ENCODE data around the gene MVB12B. TPM values are rescaled to one million over a fixed set of nuclear protein-coding genes. Genes with fewer than 3 reads are reported as not detected.

Gene MVB12B
- total RNA-seq, 1 experiment from 2014 or later, result 5.8 TPM

DNA sequence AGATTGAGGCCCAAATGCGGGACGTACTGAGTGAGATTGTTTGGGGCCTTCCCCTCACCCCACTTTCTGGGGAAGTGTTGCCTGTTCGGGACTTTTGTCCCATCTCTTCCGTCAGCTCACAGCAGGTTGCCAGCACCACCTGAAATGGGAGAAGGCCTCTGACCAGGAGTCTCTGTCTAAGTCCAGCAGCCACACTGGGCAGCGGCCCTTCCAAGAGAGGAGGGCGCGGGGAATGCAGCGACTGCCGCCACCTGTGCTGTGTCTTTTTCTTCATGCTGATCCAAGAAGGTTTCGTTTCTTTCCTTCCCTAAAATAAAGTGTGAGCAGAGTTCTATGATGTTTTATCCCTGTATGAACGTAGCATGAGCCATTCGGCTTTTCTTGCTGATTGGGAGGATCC lies 152.9 kb downstream of the MVB12B start:
- TF ChIP-seq, protein P1, sequence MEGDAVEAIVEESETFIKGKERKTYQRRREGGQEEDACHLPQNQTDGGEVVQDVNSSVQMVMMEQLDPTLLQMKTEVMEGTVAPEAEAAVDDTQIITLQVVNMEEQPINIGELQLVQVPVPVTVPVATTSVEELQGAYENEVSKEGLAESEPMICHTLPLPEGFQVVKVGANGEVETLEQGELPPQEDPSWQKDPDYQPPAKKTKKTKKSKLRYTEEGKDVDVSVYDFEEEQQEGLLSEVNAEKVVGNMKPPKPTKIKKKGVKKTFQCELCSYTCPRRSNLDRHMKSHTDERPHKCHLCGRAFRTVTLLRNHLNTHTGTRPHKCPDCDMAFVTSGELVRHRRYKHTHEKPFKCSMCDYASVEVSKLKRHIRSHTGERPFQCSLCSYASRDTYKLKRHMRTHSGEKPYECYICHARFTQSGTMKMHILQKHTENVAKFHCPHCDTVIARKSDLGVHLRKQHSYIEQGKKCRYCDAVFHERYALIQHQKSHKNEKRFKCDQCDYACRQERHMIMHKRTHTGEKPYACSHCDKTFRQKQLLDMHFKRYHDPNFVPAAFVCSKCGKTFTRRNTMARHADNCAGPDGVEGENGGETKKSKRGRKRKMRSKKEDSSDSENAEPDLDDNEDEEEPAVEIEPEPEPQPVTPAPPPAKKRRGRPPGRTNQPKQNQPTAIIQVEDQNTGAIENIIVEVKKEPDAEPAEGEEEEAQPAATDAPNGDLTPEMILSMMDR (conservative IDR thresholded peaks at IDR 0.05), result no peak
- no peak overlapping the region for H2AK5ac ChIP-seq (ENCODE audit: insufficient read length, low read length)
- Mint-ChIP-seq H3K27me3 (ENCODE audit: low read depth) (peaks cover 10% of the 10 kb centered on the region), H3K36me3 (ENCODE audit: insufficient read depth in 1 of 3, low read depth in 3 of 3) (peaks cover 0 to 6% (median 0%) of the 10 kb centered on the region in 3 experiments; a peak in 3 of 7 replicates), H3K4me3 (no peak overlapping the region), H3K4me1 (peaks cover 7 to 11% of the 10 kb centered on the region in 2 experiments; a peak in 3 of 4 replicates), H3K27ac (no peak overlapping the region), H3K9me3 (peaks cover 0 to 2% of the 10 kb centered on the region in 2 experiments; a peak in 1 of 5 replicates)
- no peak overlapping the region for H3K23ac ChIP-seq (ENCODE audit: insufficient read length, low read depth, low read length)
- H3K9me3 ChIP-seq (ENCODE audit: control insufficient read depth, low read depth, low read length), result no peaks in the 10 kb centered on the region
- no peak overlapping the region for H3K56ac ChIP-seq (ENCODE audit: insufficient read length, low read depth, low read length)
- no peaks in the 10 kb centered on the region for H3K23me2 ChIP-seq (ENCODE audit: insufficient read length, low read depth, low read length, poor library complexity, severe bottlenecking)
- no peak overlapping the region for H2BK12ac ChIP-seq (ENCODE audit: insufficient read length, low read depth, low read length)
- no peak overlapping the region for H3K9ac ChIP-seq (ENCODE audit: extremely low read depth, insufficient read length, low read length)
- no peak overlapping the region for H4K91ac ChIP-seq (ENCODE audit: insufficient read length, low read depth, low read length)
- H3K4ac ChIP-seq (ENCODE audit: low read depth, low read length), result no peak overlapping the region
- no peak overlapping the region for H4K8ac ChIP-seq (replicated peaks; ENCODE audit: insufficient read length, low read depth, low read length)
- DNase-seq, result no peak
- no peaks in the 10 kb centered on the region for H4K20me1 ChIP-seq (ENCODE audit: control insufficient read depth, insufficient read depth, insufficient read length)
- H2BK20ac ChIP-seq (ENCODE audit: low read depth, low read length, poor library complexity, severe bottlenecking), result no peak overlapping the region
- no peak overlapping the region for H2BK5ac ChIP-seq (ENCODE audit: insufficient read length, low read length)
- no CpG with 5 or more reads among the region's 12 CpGs for WGBS (ENCODE audit: extremely low coverage, insufficient read length, low lambda C conversion rate)
- no peak overlapping the region for H3T11ph ChIP-seq (ENCODE audit: low read length)
- H3K27ac ChIP-seq (ENCODE audit: insufficient read length, low read depth, low read length), result no peak overlapping the region
- H2BK120ac ChIP-seq (ENCODE audit: low read depth, low read length, poor library complexity, severe bottlenecking), result no peak overlapping the region
- H3K14ac ChIP-seq (ENCODE audit: insufficient read depth, low read length), result no peak overlapping the region
- no peaks in the 10 kb centered on the region for H3K79me1 ChIP-seq (ENCODE audit: insufficient read depth, low read depth, low read length, poor library complexity, severe bottlenecking)
- H3K4me2 ChIP-seq (ENCODE audit: insufficient read depth, insufficient read length, low read length), result no peak overlapping the region
- no peaks in the 10 kb centered on the region for H3K4me1 ChIP-seq (ENCODE audit: insufficient read depth, low read length)
- no peak overlapping the region for H2AFZ ChIP-seq (ENCODE audit: low read length)
- H2BK15ac ChIP-seq (ENCODE audit: low read depth, low read length), result no peak overlapping the region
- no peaks in the 10 kb centered on the region for H3K79me2 ChIP-seq (ENCODE audit: insufficient read depth, low read length)
- no peak overlapping the region for H3K18ac ChIP-seq (ENCODE audit: insufficient read length, low read depth, low read length)
- H3K27me3 ChIP-seq (ENCODE audit: insufficient read depth, low read length), result no peaks in the 10 kb centered on the region
- no peak overlapping the region for H4K5ac ChIP-seq (ENCODE audit: insufficient read length, low read depth, low read length)
